ENCODE data around the gene EPB41L1.

- TF ChIP-seq CTCF (IDR thresholded peaks at IDR 0.05) = no peak
- TF ChIP-seq POLR2AphosphoS5 (IDR thresholded peaks at IDR 0.05; ENCODE audit: low read depth, low read length) = no peak
- TF ChIP-seq REST (IDR thresholded peaks at IDR 0.05; ENCODE audit: insufficient read depth in 1 of 2, low read depth in 2 of 2, low read length in 1 of 2) = no peak
- TF ChIP-seq SIN3A (IDR thresholded peaks at IDR 0.05; ENCODE audit: borderline replicate concordance, insufficient read depth, low read depth, low read length) = no peak
These were observed 20.7 kb upstream of the EPB41L1 start for GRCh38 chr20:36133821-36134220.

All from Panc1 (cell line).